Measurements from ENCODE around the gene PTPRN2.
"Not testable (repeated sequence)": the region's sequence is repeated elsewhere in the genome, so short reads cannot be mapped to it uniquely, and the experiment has no call there.

PTPRN2 gene

DNA sequence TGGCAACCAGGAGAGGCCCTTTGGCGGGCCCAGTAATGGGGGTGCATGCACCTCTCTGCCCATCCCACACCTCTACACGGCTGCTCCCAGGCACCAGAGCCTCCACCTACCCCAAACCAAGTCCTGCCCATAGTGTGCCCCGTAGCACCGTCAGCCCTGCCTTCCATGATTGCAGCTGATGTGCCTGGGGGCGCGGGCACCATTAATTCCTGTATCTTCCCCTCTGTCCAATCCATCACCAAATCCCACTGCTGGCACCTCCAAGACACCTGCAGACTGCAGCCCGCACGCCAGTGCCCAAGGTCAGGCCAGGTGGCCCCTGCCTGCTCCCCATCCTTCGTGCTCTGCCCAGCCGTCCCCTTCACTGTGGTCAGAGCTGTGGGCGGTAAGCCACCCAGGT, 533.0 kb downstream of the PTPRN2 start:
- no peak for DNase-seq

DNA sequence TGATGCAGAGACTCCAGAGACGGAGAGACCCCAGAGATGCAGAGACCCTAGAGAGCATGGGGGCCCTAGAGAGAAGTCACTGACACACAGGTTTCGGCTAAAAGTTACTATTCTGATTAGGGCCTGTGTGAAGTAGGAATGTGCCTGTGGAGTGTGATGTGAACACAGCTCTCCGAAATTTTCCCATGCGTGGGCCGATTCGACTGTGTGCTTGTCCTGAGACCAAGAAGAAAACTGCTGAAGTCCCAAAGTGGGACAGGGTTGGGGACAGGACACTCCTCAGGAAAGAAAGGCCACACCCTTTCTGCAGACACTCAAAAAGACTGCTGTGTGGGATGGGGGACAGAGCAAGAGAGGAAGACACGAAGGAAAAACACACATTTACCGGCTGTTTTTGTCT, 533.5 kb downstream of the PTPRN2 start:
- no peak for DNase-seq

DNA sequence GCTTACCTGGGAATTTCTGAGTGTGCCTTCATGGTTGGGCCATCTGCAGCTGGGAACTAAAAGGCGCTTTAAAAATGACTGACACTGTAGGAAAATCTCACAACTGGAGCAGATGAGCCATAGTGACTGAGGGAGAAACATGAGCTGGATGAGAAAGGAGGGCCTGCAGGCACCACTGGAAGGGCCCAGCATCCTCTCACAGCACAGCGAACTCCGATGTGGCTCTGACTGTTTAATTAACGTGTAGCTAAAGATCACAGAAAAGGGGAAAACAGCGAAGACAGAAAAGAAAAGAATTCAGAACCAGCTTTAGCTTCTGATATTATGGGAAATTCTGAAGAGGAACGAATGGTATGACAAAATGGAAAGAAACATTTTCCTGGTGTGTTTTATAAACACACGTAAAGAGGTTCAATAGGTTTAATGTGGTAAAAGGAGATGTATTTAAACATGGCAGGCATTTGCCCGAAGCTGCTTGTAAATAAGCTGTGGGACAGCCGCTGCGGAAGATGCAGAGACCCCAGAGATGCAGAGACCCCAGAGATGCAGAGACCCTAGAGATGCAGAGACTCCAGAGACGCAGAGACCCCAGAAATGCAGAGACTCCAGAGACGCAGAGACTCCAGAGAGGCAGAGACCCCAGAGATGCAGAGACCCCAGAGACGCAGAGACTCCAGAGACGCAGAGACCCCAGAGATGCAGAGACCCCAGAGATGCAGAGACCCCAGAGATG, 534.3 kb downstream of the PTPRN2 start:
- DNase-seq: no peak

DNA sequence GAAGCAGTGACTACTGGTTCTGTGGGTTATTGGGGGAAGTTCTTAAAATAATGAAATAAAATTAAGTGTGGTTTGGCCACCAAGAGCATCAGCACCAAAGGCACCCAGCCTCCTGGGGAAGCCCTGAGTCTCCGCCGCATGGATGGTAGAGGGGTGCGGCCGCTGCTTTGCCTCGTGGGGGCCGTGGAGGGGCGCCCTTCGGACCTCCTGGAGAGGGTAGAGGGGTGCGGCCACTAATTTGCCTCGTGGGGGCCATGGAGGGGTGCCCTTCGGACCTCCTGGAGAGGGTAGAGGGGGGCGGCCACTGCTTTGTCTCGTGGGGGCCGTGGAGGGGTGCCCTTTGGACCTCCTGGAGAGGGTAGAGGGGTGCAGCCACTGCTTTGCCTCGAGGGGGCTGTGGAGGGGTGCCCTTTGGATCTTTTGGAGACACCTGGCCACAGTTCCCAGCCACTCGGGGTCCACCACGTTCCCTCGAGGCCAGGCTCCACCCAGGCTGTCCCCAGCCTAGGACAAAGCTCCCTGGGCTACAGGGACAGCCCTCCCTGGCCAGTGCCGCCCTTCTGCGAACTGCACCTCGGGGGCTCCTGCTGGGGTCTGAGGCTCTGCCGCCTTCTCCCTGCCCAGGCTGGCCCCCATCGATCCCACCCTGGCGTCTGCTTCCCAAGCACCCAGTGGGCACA, 535.1 kb downstream of the PTPRN2 start:
- no peak for DNase-seq

DNA sequence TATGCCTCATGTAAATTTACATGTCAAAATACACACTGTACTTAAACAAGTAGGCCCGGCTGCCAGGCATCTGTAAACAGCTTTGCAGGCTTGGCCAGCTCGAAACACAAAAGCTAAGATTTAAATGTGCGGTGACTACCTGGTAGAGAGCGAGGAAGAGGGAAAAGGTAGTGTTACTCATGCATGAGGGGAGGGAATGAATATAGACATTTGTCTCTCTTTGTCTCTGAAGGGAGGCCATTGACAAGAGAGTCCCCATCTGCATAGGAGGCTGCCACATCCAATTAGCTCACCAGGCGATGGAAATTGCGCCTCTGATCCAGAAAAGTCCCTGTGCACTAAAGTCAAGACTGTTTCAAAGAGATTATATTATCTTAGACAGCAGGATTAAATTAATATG, 535.8 kb downstream of the PTPRN2 start:
- no peak for DNase-seq

DNA sequence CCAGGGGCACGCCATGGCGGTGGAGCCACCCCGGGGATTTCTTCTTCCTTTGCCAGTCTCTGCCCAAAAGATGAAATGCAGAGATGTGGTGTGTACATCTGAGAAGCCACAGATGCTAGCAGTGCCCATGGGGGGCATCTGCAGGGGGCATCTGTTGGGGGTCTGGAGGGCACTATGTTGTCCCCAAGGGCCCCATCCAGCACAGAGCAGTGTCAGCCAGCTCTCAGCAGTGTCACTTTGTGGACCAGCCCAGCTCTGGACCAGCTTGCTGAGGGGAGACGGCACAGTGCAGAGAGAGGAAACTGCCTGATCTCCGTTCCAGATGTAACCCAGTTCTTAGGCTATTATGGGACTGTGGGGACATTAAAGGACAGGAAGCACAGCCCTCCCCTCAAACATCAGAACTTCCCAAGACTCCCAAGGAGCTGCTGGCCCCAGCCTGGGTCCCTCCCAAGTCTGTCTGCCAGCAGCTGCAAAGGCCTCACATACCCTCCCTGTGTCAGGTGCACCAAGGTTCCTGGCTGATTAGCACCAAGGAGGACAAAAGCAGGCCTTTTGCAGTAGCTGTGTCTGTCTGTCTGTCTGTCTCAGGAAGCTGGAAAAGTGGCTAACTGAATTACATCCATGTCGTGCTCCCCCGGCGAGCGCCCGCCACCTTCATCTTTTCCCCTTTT, 536.5 kb downstream of the PTPRN2 start:
- no peak for DNase-seq

DNA sequence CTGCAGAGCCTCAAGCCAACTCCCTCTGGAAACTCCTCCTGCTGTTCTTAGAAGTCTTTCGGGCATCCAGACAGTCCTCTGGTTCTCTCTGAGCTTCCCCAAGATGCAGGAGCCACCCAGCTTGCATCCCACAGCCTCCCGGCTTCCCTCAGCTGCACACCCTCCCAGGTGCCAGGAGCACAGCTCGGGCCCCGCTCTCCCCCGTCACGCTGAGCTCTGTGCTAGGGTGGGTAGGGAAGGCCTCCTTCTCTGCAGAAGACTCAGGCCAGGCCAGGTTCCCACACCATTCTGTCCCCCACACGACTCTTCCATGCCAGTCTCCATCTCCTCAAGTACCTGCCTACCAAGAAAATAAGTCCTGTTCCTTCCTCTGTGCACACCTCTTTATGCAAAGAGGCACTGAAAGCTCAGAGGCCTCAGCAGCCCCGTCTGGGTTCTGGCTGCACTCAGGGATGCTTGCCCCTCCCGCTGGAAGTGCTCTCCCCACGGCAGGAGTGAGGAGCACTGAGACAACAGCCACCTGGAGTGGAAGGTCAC, 537.1 kb downstream of the PTPRN2 start:
- no peak for DNase-seq

DNA sequence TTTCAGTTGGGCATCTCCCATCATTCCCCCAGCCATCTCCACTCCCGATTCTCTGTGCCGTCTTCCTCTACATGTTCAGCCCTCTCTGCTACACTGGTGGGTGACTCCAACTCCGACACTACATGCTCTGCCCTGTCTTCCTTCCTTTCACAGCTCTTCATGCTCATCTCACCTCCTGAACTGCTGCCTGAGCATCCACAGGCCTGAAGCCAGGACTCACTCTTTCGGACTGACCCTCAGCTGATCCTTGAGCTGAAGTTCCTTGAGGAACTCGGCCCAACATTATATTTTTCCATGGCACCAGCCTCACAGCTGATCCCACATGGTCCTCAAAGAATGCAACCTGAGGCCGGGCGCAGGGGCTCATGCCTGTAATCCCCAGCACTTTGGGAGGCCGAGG, 538.4 kb downstream of the PTPRN2 start:
- no peak for DNase-seq

DNA sequence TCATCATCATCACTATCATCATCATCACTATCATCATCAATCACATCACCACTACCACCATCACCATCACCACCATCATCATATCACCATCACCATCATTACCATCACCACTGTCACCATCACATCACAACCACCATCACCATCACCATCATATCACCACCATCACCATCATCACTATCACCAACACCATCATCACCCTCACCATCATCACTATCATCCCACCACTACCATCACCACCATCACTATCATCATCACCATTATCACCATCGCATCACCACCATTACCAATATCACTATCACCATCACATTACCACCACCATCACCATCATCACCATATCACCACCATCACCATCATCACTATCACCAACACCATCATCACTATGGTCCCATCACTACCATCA, 539.1 kb downstream of the PTPRN2 start:
- no peak for DNase-seq

DNA sequence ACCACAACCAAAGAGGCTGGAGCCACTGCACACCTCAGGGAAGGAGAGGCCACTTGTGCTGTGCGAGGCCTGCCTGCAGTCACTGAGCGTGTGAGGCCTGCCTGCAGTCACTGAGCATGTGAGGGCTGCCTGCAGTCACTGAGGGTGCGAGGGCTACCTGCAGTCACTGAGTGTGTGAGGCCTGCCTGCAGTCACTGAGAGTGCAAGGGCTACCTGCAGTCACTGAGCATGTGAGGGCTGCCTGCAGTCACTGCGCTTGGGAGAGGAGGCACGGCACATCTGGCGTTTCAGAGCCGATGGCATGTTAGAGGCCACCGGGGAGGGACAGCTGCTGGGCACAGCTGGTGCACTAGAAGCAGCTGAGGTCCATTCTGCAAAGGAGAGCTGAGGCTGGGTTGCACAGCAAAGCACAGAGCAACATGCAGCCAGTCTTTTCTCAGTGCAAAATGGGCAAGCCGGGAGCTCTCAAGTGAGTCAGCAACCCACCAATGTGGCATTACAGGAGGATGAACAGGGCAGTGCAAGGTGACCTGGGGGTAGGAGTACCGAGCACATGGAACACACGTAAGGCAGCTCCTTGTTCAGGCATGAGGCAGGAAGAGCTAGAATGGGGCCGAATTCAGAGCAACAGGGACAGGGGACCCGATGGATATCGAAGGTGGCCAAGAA, 540.1 kb downstream of the PTPRN2 start:
- DNase-seq: peak in 1 of 2 experiments; percentile 9

DNA sequence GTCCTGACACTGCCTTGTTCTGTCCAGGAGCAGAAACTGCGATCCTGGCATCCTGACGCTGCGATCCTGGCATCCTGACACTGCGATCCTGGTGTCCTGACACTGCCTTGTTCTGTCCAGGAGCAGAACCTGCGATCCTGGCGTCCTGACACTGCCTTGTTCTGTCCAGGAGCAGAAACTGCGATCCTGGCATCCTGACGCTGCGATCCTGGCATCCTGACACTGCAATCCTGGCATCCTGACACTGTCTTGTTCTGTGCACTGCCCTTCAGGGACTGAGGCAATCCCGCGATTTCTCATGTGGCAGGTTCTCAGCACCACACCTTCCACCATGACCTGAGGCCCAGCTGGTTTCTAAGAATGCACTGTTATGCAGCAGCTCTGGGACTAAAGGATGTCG, 541.4 kb downstream of the PTPRN2 start:
- DNase-seq: not testable (repeated sequence)

DNA sequence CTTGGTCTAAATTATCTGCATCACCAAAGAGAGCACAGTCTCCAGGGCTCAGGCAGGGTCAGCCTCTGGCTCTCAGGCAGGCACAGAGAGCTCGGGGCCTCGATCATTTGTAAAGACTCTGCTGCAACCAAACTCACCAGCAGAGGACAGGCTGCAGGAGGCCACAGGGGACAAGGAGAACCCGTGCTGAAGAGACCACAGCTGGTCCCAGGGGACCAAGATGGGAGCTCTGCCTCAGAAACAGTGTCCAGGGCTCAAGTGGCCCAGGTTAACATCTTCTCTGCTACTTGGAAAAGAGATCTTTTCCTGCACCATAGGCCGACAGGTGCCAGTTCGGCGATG, 543.2 kb downstream of the PTPRN2 start:
- DNase-seq: no peak

DNA sequence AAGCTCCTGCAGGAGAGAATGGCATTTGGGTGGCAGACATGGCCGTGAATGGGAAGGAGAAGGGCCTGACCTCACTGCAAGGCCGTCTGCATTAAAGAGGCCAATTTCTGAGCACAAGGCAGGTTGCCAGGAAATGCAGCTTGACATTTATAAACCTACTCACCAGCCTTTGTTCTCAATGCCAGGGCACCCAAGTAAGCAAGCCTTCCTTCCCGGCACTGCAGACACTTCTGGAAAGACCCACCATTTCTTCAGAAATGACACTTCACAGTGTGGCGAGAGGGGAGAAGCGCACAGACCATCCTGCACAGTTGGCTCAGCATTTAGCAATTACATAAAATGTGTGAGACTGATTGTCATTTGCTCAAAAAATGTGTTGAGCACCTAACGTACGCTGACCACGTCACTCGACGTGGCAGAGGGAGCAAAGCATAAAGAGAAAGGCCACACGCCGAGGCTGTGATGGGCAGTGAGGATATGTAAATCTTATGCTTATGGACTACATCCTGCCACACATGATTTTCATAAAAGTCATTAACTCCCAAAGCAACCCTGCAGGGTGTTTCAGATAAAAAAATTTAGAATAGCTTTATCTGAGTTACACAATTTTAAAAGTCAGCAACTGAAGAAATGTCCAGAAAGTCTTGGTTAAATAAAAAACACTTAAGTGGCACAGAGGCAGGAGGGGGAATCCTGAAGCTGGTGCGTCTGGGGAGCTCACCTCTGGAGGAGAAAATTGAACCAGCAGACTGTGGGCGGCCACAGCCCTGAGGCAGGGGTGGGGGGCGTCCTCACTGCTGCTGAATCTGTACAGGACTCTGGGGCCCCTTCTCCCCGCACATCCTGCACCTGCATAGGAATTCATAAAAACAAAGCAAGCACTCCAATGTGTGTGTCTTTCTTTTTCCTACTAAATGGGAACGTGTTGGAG, 543.8 kb downstream of the PTPRN2 start:
- no peak for DNase-seq

DNA sequence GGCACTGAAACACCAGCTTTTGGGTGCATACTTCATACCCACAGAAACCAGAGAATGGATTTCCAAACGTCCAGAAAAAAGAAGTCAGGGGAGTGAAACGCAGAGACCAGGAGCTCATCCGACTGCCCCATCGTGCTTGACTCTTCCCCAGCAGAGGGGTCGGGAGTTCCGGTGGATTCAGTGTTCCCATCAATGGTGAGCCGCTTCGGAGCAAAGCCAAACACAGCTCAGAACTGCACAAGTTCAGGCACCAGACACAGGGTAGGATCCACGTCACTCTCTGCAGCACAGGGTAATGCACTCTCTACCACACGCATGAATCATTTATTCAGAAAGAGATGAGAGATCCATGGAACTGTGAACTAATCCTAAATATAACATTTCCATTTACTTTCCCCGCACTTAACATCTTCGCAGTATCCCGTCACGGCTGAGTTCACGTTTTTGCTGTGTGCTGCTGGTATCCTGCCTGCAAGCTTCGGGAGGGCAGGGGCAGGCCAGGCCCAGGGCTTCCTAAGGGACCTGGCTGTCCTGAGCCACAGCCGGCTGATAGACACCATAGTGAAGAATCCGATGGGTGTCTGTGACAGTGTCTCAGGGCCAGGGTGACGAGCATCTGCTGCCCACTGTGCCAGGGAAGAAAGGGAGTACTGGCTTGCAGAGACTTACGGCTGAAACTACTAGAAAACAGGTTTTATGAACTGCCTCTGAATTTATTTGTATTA, 545.3 kb downstream of the PTPRN2 start:
- DNase-seq: no peak

DNA sequence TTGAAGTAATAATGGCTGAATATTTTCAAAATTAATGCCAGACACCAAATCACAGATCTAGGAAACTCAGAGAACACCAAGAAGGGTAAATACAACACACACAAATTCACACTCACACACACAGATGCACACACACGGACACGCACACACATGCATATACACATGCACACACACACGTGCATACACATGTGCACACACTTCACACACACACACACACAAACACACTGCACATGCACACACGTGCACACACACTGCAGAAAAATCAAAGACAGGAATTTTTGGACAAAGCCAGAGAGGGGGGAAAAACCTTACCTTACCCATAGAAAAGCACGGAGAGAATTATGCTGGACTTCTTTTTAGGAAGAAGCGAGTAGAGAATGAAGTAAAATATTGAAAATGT, 547.4 kb downstream of the PTPRN2 start:
- DNase-seq: no peak

DNA sequence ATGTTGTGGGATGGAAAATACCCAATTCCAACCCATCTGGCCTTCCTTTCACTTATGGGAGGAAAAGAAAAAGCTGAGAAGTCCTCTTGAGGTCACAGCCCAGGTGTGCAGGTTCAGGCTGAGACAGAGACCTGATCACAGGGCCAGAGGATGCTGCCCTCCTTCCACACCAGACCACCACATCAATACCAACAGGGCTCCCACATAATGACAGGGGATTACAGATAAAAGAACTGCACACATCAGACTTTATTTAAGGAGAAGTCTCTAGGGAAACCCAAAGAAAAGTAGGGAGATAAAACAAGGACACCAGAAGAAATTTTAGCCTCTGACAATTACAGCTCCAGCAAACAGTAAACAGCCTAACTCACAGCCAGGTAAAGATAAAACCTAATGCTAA, 548.4 kb downstream of the PTPRN2 start:
- no peak for DNase-seq

DNA sequence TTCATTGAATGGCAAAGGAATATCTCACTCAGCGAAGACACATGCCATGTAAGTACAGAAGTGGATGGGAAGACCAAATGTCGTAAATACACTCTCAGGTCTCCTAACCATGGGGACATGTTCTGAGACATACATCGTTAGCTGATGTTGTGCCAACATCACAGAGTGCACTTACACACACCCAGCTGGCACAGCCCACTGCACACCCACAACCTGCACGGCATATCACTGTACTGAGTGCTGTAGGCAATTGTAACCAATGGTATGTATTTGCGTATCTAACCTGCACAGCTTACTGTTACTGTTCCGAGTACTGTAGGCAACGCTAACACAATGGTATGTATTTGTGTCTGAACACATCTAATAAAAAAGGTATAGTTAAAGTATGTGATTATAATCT, 550.4 kb downstream of the PTPRN2 start:
- DNase-seq: no peak

DNA sequence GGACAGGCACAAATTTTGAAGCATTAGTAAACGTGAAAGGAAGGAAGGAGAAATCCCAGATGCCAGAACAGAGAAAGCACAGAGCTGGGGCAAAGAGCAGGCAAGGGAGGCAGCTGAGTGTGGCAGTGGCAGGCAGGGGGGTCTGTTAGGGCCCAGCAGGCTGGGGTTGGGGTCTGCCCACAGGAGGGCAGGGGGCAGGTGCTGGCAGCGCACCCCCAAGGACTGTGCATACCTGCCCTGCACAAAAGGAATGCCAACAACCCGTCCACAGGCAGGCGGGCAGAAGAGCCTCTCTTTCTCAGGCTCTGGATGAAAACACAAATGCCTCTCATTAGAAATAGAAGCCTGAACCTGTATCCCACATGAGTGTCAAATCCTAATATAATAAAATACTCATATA, 552.3 kb downstream of the PTPRN2 start:
- no peak for DNase-seq

DNA sequence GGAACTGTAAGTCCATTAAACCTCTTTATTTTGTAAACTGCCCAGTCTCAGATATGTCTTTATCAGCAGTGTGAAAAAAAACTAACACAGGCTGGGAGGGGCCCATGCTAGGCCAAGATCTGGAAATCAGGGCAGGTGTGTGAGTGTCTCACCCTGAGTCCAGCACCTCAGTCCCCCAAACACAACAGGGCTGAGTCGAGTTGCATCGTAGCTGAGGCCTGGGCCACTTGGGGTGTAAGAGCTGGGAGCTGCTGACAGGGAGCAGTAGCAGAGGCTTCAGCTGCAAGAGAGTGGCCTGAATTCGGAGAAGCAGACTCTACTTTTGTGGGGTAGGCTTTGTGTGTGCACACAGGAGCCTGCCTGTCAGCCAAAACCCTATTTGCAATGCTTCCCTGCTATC, 553.1 kb downstream of the PTPRN2 start:
- DNase-seq: no peak

DNA sequence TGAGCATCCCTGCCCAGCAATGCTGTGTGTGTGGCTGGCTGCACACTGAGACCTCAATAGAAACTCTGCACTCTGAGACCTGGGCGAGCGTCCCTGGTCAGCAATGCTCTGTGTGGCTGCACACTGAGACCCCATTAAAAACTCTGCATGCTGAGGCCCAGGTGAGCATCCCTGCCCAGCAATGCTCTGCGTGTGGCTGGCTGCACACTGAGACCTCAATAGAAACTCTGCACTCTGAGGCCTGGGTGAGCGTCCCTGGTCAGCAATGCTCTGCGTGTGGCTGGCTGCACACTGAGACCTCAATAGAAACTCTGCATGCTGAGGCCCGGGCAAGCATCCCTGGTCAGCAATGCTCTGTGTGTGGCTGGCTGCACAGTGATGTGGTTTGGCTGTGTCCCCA, 553.7 kb downstream of the PTPRN2 start:
- DNase-seq: not testable (repeated sequence)

DNA sequence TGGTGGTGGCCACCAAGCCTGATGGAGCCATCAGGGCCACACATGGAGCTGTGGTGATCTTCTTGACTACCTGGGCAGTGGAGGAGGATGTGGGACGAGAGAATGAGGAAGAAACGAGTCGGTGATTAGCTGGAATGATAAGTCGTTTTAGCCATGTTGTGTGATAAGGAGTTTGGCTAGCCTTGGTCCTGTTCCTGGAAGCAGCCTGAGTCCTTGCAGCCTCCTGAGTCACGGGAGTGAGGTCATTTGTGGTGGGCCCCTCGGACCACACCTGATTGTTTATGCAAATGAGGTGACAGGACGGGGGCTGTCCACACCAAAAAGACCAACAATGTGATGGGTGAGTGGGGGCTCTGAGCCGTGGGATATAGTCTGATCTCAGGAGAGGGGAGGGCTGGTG, 554.4 kb downstream of the PTPRN2 start:
- DNase-seq: no peak

Data from NCI-H524 (cell line).